GM12878 (cell line): ENCODE measurements around the gene IL21. TPM values are rescaled to one million over a fixed set of nuclear protein-coding genes. Genes with fewer than 3 reads are reported as not detected.

Experiments
- ATAC-seq: fragments of 200-7000 bp; cut with Tn5 transposase; 3 replicates; pipeline ENCODE4 v1.9.1; 2020; ENCODE audit warnings: mild to moderate bottlenecking, moderate library complexity
- BruUV-seq: library from RNA; stranded (reverse); fragments of 400-500 nt; replicated peaks from 2 replicates; lab custom pipeline; 2021; lab: Mats Ljungman, UMichigan
- CTCF ChIA-PET: fragments of 300-600 bp; sonication (Branson Sonifier 250); formaldehyde crosslinking; extraction: SDS; loops from one replicate; lab custom pipeline; 2021; ENCODE audit warnings: inconsistent platforms; lab: Yijun Ruan, JAX
- POLR2A ChIA-PET: fragments of 350-600 bp; formaldehyde crosslinking; extraction: SDS; loops from one replicate; lab custom pipeline; 2021; ENCODE audit warnings: inconsistent platforms; lab: Charles Lee
- RAD21 ChIA-PET: fragments of 300-600 bp; sonication (Branson Sonifier 250); formaldehyde crosslinking; loops from one replicate; lab custom pipeline; 2023; ENCODE audit warnings: antibody characterized with exemption; ENCODE audit not compliant: unreplicated experiment; lab: Charles Lee
- SMC1A ChIA-PET: fragments of 300-600 bp; sonication (Branson Sonifier 250); formaldehyde crosslinking; loops from one replicate; lab custom pipeline; 2023; ENCODE audit not compliant: unreplicated experiment, uncharacterized antibody; lab: Charles Lee
- DNase-seq: peaks from one replicate; pipeline ENCODE4 v3.0.0-alpha.2; 2011; ENCODE audit warnings: low read depth, low spot score
- FAIRE-seq: peaks from 3 replicates; lab custom pipeline; 2011; peaks lifted over from hg19 to GRCh38; lab: Jason Lieb, UNC
- H2AFZ ChIP-seq: 2 replicates; pipeline ENCODE4 v1.6.0; 2011; ENCODE audit warnings: low read depth, low read length, control low read depth; ENCODE audit not compliant: control insufficient read depth
- H3K27ac ChIP-seq: 2 replicates; pipeline ENCODE4 v1.5.1; 2011; ENCODE audit warnings: control low read depth; ENCODE audit not compliant: control insufficient read depth, insufficient read depth
- H3K27me3 ChIP-seq, 2 experiments: replicated peaks in 1 of 2; 2 replicates each; pipeline versions ENCODE4 v1.6.0 to v1.6.1; 2011; ENCODE audit warnings: low read length in 1 of 2; ENCODE audit not compliant: control insufficient read depth in 2 of 2, insufficient read depth in 2 of 2
- H3K36me3 ChIP-seq, 2 experiments: 2 replicates each; pipeline ENCODE4 v1.5.1; 2011; ENCODE audit warnings: low read length in 1 of 2; ENCODE audit not compliant: control insufficient read depth in 2 of 2, insufficient read depth in 2 of 2
- H3K4me1 ChIP-seq: 2 replicates; pipeline ENCODE4 v1.6.1; 2011; ENCODE audit warnings: mild to moderate bottlenecking, low read length, moderate library complexity, mixed read lengths; ENCODE audit not compliant: control insufficient read depth, insufficient read depth
- H3K4me2 ChIP-seq: 2 replicates; pipeline ENCODE4 v1.6.0; 2011; ENCODE audit warnings: control low read depth; ENCODE audit not compliant: control insufficient read depth, insufficient read depth
- H3K4me3 ChIP-seq: fragments of 200-600 bp; sonication (generic); 2 replicates; pipeline ENCODE4 v1.5.1; 2016
- H3K79me2 ChIP-seq: 2 replicates; pipeline ENCODE4 v1.6.0; 2011; ENCODE audit warnings: low read length; ENCODE audit not compliant: control insufficient read depth, insufficient read depth
- H3K9ac ChIP-seq: 2 replicates; pipeline ENCODE4 v1.8.0; 2011; ENCODE audit warnings: low read length, control low read depth, mixed read lengths; ENCODE audit not compliant: control insufficient read depth, insufficient read depth
- H3K9me3 ChIP-seq: replicated peaks from 3 replicates; pipeline ENCODE4 v1.5.1; 2011; ENCODE audit warnings: mild to moderate bottlenecking, low read length; ENCODE audit not compliant: control insufficient read depth, insufficient read depth
- H4K20me1 ChIP-seq: 2 replicates; pipeline ENCODE4 v1.6.0; 2011; ENCODE audit not compliant: control insufficient read depth, insufficient read depth
- E4F1 ChIP-seq: fragments of 450-650 bp; IDR thresholded peaks from 2 replicates; pipeline ENCODE4 v1.6.1; 2018; ENCODE audit warnings: borderline replicate concordance, mild to moderate bottlenecking; ENCODE audit not compliant: partially characterized antibody
- HSF1 ChIP-seq: fragments of 150-350 bp; IDR thresholded peaks from 2 replicates; pipeline ENCODE4 v1.6.1; 2014; ENCODE audit warnings: mild to moderate bottlenecking, low read depth, low read length
- LARP7 ChIP-seq: fragments of 450-650 bp; IDR thresholded peaks from 2 replicates; pipeline ENCODE4 v1.6.1; 2017; ENCODE audit warnings: mild to moderate bottlenecking
- PAX8 ChIP-seq: fragments of 450-650 bp; IDR thresholded peaks from 2 replicates; pipeline ENCODE4 v1.6.1; 2017; ENCODE audit warnings: mild to moderate bottlenecking, moderate library complexity
- RELA ChIP-seq: fragments of 450-650 bp; IDR thresholded peaks from 2 replicates; pipeline ENCODE4 v1.8.0; 2014; ENCODE audit warnings: borderline replicate concordance; ENCODE audit not compliant: partially characterized antibody
- RFX5 ChIP-seq: IDR thresholded peaks from 2 replicates; pipeline ENCODE4 v1.6.1; 2011; ENCODE audit warnings: low read depth, low read length, improper control_type of control experiment
- ZNF24 ChIP-seq: fragments of 450-650 bp; IDR thresholded peaks from 2 replicates; pipeline ENCODE4 v1.6.1; 2017; ENCODE audit warnings: antibody characterized with exemption, mild to moderate bottlenecking
- ZNF687 ChIP-seq: fragments of 450-650 bp; IDR thresholded peaks from 2 replicates; pipeline ENCODE4 v1.6.1; 2017; ENCODE audit warnings: mild to moderate bottlenecking, moderate library complexity
- WGBS: methylation state at CpG from one replicate; pipeline ENCODE4 v1.1.6; 2016; ENCODE audit warnings: low lambda C conversion rate; ENCODE audit not compliant: insufficient replicate concordance, insufficient coverage; ENCODE audit errors: missing lambda C conversion rate; 5-methylcytosine and 5-hydroxymethylcytosine counted together
- in situ Hi-C: fragments of 300-500 bp; cut with MboI; formaldehyde crosslinking; loops from 9 replicates; pipeline ENCODE4 v1.14.3; 2018; ENCODE audit warnings: mixed read lengths
- intact Hi-C: fragments of 100-400 bp; cut with micrococcal nuclease; formaldehyde crosslinking; loops from one replicate; pipeline ENCODE4 v1.14.2; 2022; ENCODE audit not compliant: unreplicated experiment
- polyA plus RNA-seq, 11 experiments: library from polyadenylated mRNA; depleted of rRNA in 4 of 11; unstranded in 6 of 11; stranded (reverse) in 5 of 11; fragments of >200 nt; fragmentation: Nextera tagmentation in 4 of 11; fragmentation: Illumina TruSeq in 1 of 11; extraction: Ambion mirVana in 4 of 11; extraction: Trizol in 1 of 11; gene quantifications; 1 replicate in 1 of 11; 2 replicates in 10 of 11; pipeline versions ENCODE4 v1.2.1 to v1.2.3, GENCODE V29; 2011 to 2016; ENCODE audit warnings: inconsistent platforms in 2 of 11, missing spikeins in 2 of 11, low read depth in 1 of 11
- total RNA-seq, 4 experiments: library from RNA; depleted of rRNA in 3 of 4; stranded (reverse); fragments of >200 nt in 3 of 4; fragmentation: Illumina TruSeq in 1 of 4; extraction: Trizol in 1 of 4; gene quantifications; 2 replicates each; pipeline versions ENCODE4 v1.2.1 to v1.2.3, GENCODE V29; 2013 to 2021

The IL21 gene
- total and polyA plus RNA-seq, 10 of the 15 experiments (the other 5 are each of a cell fraction or from before 2014, with no cell fraction given), result not detected

GRCh38 chr4:122623637-122624166 is 2.8 kb upstream of the IL21 start:
- peaks cover 0 to 8% of the 10 kb centered on the region in 2 experiments; a peak in 1 of 4 replicates for H3K27me3 ChIP-seq
- WGBS, result 14% methylated on average over 4 of the region's 4 CpGs
- no peak overlapping the region for H3K4me3 ChIP-seq
- ChIA-PET POLR2A (no interaction called here), SMC1A (no interaction called here), RAD21 (no interaction called here), CTCF (no interaction called here)
- ATAC-seq (no peak), FAIRE-seq (no peak), DNase-seq (no peak)
- no peaks in the 10 kb centered on the region for H4K20me1 ChIP-seq
- H3K9ac ChIP-seq, result no peak overlapping the region
- H3K36me3 ChIP-seq, result no peaks in the 10 kb centered on the region
- no peak overlapping the region for H3K4me2 ChIP-seq
- TF ChIP-seq LARP7, result no peak
- in situ Hi-C loops, result no loop called here
- no peaks in the 10 kb centered on the region for H3K4me1 ChIP-seq
- H3K27ac ChIP-seq, result no peak overlapping the region
- BruUV-seq, result no TSS peak
- H3K79me2 ChIP-seq, result no peaks in the 10 kb centered on the region
- no peaks in the 10 kb centered on the region for H3K9me3 ChIP-seq
- intact Hi-C loops, result no loop called here
- H2AFZ ChIP-seq, result no peak overlapping the region

GRCh38 chr4:122622400-122622799 is 1.5 kb upstream of the IL21 start:
- no peaks in the 10 kb centered on the region for H3K79me2 ChIP-seq
- H4K20me1 ChIP-seq, result no peaks in the 10 kb centered on the region
- TF ChIP-seq ZNF687, result no peak
- no peak for TF ChIP-seq ZNF24
- TF ChIP-seq PAX8, result no peak
- no peak for TF ChIP-seq RELA
- TF ChIP-seq HSF1, result no peak
- no peak for TF ChIP-seq RFX5
- TF ChIP-seq E4F1, result no peak
- TF ChIP-seq, all 136 proteins: peak for 0
- ChIA-PET POLR2A (no interaction called here), RAD21 (no interaction called here), CTCF (no interaction called here), SMC1A (no interaction called here)
- Histone ChIP-seq H3K27ac (no peak overlapping the region), H2AFZ (no peak overlapping the region), H3K4me2 (no peak overlapping the region), H3K9me3 (no peaks in the 10 kb centered on the region), H3K36me3 (no peaks in the 10 kb centered on the region), H3K4me1 (no peaks in the 10 kb centered on the region), H3K9ac (no peak overlapping the region), H3K4me3 (no peak overlapping the region), H3K27me3 (peaks cover 0 to 8% of the 10 kb centered on the region in 2 experiments; a peak in 1 of 4 replicates)
- ATAC-seq (no peak), FAIRE-seq (no peak), DNase-seq (no peak)
- intact Hi-C loops (no loop called here), in situ Hi-C loops (no loop called here)
- BruUV-seq, result no TSS peak
- 1% methylated on average over 3 of the region's 3 CpGs for WGBS
